GM19328 (cell line): ENCODE results near the gene SLC49A3.
"Not testable (repeated sequence)": the region's sequence is repeated elsewhere in the genome, so short reads cannot be mapped to it uniquely, and the experiment has no call there.

ENCODE experiments used
- ATAC-seq: cut with Tn5 transposase; IDR thresholded peaks from one replicate; pipeline ENCODE4 v1.9.1; 2021; ENCODE audit warnings: mild to moderate bottlenecking, moderate library complexity; ENCODE audit not compliant: unreplicated experiment

Gene SLC49A3

DNA sequence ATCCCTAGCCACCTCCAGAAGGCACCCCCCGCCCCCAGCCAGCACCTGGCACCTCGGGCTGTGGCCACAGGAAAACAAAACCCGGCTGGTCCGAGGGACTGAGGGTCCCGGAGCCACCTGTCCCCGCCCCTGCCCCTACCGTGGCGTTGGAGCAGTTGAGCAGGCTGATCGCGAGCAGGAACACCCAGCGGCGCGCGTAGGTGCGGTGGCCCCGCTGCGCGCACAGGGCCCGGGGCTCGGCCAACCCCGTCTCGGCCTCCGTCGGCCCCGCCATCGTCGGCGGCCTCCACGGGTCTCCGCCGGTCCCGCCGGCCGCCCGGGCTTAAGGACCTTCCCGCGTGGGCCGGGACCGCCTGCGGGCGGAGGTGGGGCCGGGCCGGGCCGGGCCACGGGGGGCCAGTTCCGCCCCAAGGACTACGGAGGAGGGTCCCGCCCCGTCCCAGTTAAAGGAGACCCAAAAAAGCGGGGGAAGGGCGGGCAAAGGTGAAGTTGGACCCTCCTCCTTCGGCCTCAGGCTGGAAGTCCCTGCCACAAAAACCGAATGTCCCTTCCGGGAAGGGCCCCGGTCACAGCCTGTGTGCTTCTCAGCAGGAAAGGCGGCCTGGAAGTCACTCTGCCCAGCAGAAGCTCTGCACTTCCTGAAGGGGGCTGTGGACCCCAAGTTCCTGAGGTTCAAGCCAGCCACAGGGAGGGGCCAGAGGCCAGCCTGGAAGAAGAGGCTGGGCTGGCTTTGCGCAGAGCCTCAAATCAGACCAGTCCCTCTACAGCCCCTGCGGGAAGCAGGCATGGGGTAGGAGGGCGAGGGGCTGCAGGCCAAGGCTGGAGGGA is at the start of gene SLC49A3:
Gene SLC49A3, minus strand, starts transcription at position 298 of the 828 bp plus-strand sequence. Its CDS starts 24 bp downstream, at position 274.
- no peak for ATAC-seq

DNA sequence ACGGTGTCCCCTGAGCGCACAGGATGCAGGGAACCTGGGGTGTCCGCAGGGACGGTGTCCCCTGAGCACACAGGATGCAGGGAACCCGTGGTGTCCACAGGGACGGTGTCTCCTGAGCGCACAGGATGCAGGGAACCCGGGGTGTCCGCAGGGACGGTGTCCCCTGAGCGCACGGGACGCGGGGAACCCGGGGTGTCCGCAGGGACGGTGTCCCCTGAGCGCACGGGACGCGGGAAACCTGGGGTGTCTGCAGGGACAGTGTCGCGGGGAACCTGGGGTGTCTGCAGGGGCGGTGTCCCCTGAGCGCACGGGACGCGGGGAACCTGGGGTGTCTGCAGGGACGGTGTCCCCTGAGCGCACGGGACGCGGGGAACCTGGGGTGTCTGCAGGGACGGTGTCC is 47.6 kb upstream of the SLC49A3 start:
- not testable (repeated sequence) for ATAC-seq

DNA sequence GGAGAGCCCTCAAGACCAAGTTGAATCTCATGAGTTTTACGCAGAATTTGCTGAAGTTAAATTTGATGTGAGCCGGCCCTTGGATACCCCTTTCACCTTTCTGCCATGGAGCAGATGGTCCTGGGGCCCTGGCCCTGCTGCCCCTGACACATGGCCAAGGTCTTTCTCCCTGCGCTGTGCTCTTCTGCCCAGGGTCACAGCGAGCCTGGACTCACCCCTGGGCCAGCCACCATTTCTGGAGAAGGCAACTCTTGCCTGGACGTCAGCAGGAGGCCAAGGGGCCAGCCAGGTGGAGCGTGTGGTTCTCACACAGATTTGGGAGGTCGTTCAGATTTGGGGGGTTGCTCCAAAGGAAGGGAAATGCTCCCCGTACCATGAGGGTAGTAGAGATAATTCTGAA is 46.6 kb upstream of the SLC49A3 start:
- ATAC-seq, result no peak

DNA sequence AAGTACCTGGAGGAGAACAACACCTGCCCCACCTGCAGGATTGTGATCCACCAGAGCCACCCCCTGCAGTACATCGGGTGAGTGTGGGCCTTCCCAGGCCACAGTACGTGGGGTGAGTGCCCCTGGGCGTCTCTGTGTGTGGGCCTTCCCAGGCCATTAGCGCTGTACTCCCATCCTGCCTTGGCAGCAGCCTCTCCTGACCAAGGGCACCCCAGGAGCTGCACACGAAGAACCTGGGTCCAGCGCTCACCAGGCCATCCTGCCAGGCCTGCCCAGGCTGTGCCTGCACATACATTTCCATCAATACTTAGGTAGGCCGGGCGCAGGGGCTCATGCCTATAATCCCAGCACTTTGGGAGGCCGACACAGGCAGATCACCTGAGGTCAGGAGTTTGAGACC is 46.0 kb upstream of the SLC49A3 start:
- no peak for ATAC-seq

DNA sequence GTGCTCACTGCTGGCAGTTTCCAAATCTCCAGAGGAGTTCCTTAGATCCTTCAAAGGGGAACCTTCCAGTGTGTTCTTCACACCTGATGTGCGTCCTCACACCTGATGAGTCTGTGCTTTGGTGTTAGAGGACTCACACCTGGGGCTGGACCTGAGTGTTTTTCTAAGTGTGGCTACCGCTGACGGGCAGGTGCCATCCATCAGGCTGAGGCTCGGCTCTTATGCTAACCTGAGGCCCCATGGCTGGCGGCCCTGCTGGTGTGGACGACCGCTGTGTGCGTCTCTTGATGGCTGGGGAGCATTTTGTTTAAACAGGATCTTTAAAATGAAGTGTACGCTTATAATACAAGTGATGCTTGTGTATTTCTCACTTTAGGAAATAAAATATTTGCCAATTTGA is 45.1 kb upstream of the SLC49A3 start:
- ATAC-seq, result no peak

DNA sequence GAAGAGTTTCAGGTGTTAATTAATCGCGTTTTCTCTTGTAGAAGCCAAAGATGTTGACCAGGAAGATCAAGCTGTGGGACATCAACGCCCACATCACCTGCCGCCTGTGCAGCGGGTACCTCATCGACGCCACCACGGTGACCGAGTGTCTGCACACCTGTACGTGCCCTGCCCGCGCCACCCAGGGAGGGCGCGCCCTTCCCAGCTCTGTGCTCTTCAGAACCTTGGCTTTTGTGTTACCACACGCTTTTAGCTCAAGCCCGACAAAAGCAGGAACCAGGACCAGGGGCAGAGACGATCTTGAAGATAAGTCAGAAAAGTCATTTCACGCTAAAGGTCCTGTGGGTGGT is 44.7 kb upstream of the SLC49A3 start:
- ATAC-seq, result no peak

DNA sequence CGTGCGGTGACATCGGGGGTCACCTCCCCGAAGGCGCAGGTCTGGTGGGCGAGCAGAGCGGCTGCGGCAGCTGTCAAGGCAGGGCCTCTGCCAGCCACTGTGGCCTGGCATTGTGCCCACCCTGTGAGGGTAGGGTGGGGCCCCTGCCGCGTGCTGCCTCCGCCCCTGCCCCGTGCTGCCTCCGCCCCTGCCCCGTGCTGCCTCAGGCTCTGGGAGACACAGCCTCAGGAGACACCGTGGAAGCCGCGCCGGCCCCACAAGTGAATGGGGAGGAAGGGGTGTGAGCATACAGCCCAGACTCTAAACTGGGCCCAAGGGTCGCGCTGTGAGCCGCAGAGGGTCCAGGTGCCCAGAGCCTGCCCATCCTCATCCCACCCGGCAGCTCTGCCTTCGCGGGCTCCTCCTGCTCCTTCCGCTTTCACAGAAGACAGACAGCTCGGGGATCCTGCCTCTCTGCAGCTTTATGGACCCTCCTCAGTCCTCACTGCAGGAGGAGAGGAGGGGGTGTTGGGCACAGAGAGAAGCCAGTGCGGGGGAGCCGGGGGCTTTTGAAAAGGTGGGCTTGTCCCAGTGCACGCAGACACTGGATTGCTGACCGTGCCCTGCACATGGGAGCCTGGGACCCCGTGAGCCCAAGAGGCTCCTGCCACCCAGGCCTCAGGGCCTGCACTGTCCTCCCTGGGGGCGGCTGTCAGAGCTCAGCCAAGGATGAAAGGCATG is 44.1 kb upstream of the SLC49A3 start:
- no peak for ATAC-seq

DNA sequence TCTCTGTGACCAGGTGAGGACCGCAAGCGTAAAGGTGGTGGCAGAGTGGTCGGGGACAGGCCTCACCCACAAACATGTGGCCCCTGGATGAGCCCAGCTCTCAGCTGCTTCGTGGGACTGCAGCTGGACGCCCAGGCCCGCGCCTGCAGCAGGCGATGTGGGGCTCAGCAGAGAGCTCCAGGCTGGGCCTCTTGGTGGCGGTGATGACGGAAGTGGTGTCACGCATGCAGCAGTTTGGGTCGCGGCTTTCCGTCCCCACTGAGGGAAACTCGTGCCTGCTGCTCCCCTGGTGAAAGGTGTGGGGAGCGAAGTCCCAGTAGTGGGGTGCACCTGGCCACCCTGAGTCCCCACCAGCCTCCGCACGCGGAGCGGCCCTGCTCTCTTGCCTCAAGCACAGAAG is 43.5 kb upstream of the SLC49A3 start:
- no peak for ATAC-seq

DNA sequence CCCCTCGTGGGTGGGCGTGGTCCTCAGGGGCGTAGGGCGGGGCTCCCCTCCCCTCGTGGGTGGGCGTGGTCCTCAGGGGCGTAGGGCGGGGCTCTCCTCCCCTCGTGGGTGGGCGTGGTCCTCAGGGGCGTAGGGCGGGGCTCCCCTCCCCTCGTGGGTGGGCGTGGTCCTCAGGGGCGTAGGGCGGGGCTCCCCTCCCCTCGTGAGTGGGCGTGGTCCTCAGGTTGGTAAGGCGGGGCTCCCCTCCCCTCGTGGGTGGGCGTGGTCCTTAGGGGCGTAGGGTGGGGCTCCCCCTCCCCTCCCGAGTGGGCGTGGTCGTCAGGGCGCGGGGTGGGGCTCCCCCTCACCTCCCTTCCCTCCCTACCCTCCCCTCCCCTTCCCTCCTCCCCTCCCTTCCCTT is 43.0 kb upstream of the SLC49A3 start:
- not testable (repeated sequence) for ATAC-seq

DNA sequence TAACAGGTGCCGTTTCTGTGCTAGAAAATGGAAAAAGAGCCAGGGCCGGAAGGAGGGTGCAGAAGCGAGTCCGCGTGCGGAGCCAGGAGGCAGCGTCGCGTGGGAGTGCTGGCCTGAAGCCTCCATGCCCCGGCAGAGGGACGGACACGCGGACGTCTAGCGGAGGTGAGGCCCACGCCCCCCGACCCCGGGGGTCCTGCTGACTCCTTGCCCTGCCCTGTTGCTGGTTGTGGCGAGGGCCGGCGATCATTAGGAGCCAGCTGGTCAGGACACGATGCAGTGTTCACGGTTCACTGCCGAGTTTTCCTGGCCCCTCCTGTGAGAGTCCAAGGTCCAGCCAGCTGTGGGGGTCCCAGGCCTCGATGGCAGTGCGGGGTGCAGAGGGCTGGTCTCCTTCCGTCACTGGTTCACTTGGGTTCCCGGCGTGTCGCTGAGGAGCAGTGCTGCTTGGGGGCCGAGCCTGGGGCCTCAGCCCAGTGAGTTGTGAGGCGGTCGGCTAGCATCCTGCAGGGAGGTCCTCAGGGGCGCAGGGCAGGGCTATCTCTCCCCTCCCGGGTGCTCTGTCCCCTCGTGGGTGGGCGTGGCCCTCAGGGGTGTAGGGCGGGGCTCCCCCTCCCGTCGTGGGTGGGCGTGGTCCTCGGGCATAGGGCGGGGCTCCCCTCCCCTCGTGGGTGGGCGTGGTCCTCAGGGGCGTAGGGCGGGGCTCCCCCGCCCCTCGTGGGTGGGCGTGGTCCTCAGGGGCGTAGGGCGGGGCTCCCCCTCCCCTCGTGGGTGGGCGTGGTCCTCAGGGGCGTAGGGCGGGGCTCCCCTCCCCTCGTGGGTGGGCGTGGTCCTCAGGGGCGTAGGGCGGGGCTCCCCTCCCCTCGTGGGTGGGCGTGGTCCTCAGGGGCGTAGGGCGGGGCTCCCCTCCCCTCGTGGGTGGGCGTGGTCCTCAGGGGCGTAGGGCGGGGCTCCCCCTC is 42.3 kb upstream of the SLC49A3 start:
- ATAC-seq, result not testable (repeated sequence)

DNA sequence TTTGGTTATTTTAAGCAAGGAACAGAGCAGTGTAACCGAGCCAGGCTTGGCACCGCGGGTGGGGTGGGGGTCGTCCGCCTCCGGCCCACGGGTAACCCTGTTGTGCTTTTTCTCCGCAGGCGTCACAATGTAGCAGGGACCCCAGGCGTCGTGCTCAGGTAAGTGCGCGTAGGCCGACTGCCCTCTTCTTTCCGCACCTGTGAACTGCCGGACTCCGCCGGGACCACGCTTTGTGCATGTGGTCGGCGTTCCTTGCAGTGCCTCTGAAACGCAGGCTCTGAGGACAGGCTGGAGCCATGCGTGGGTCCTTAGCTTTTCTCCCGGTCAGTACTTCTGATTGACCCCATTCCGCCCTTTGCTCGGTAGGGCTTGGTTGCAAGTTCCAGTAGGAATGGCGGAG is 41.6 kb upstream of the SLC49A3 start:
- no peak for ATAC-seq

DNA sequence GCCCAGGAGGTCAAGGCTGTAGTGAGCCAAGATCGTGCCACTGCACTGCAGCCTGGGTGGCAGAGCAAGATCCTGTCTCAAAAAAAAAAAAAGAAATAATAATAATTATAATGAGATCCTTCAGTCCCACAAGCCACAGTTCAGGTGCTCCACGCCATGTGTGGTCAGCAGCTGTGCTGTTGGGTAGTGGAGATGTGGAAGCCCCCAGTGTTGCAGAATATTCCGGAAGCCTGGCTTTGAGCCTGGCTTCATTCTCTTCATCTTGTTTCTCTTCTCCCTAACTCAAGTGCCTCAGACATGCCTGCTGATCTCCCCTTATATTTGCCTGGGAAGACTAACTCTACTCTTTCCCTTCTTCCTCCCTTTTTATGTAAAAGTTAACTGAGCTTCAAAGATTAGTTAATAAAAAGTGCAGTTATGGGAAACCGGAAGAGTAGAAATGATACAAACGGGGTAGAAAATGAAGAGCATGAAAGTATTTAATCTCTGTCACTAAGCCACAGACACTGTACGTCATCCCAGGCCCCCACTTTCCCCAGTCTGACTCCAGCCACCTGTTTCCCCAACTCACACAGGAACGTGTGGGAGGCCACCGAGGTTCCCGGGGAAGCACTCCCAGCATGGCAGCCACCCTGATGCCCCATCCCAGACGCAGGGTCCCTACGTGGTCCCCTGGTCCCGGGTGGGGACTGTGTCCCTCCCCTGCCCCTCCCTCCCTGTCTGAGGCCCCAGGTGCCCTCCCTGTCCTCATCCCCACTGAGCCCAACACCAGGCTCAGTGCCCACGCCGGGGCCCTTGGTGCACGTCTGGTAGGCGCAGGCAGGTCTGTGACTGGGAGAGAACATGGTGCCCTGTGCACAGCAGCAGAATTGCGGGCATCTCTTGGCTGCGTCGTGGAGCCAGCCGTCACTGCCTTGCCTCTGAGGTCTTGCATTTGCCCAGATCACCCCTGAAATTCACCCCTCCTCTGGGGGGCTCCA is 40.7 kb upstream of the SLC49A3 start:
- ATAC-seq, result no peak

DNA sequence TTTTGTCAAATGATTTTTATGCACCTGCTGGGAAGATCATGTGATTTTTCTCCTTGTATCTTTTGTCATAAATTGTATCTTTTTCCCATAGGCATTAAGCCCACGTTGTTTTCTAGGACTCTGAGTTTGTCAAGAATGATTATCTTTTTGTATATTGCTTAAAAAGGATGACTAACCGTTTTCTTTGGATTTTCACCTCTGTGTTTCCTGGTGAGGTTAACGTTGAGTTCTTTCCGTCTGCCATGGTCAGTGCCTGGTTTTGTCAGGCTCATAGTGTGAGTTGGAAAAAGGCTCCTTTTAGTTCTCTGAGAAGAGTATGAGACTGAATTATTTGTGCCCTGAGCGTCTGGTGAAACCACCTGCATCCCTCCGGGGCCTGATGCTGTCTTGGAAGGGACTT is 38.6 kb upstream of the SLC49A3 start:
- no peak for ATAC-seq

DNA sequence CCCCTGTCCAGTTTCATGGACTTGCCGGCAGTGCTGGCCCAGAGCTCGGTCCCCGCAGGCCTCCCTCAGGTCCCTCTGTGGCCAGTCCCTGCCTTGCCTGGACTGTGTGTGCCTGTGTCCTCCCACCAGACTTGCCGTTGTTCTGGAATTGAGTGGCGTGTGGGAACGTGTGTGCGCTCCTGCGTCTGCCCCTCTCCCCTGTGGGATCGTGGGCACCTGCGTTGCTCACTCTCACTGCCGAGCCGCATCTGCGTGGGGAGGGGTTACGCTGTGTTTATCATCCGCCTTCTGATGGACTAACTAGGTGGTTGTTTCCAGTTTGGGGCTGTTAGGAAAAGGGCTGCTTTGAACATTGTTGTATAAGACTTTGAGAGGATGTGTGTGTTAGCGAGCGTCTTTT is 37.9 kb upstream of the SLC49A3 start:
- no peak for ATAC-seq

DNA sequence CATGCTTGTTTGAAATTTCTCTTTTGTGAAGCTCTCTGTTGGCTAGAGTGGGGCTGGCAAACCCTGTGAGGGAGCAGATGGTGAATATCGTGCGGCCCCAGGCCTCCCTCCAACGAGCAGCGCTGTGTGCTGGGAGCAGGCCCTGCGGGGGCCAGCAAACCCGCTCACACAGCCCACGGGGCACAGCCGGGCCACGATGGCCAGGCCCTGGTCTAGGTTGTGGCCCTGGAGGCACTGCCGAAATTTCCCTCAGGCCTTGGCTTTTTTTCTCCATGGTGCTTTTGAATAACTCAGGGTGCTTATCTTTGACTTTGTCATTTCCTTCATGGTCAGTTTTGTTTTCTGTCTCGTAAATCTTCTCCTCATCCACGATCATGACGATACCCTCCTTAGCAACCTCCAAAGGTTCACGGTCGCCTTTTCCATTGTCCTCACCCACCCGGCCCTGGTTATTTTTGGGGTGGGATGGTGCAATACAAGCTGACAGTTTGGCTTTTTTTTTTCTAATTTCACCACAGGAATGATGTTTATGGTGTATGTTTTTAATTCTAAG is 37.4 kb upstream of the SLC49A3 start:
- ATAC-seq, result no peak

DNA sequence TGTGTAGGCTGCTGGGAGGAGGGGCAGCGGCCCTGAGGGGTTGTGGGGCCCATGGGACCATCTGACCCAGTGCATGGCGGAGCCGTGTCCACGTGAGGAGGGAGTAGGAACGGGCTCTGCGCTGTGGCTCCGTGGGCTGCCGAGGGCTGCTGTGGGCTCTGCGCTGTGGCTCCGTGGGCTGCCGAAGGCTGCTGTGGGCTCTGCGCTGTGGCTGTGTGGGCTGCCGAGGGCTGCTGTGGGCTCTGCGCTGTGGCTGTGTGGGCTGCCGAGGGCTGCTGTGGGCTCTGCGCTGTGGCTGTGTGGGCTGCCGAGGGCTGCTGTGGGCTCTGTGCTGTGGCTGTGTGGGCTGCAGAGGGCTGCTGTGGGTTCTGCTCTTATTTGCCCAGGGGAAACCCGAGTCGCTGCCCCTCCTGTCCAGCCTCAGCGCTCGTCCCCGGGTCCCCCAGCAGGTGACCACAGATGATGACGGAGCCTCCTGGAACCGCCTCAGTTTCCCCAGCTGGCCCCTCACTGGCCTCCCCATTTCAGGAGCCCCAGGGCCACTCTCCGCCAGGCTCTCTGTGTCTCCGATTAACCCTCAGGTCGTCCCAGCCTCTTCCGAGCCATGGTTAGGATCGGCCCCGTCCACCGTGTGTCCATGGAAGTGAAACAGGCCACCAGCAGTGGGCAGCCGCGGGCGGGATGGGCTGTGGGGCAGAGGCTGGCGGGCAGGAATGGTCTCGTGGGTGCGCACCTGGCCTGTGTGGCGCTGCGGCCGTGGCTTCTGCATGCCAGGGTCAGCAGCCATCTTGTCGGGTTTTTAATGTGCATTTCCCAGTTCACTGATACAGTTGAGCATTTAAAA is 36.7 kb upstream of the SLC49A3 start:
- no peak for ATAC-seq

DNA sequence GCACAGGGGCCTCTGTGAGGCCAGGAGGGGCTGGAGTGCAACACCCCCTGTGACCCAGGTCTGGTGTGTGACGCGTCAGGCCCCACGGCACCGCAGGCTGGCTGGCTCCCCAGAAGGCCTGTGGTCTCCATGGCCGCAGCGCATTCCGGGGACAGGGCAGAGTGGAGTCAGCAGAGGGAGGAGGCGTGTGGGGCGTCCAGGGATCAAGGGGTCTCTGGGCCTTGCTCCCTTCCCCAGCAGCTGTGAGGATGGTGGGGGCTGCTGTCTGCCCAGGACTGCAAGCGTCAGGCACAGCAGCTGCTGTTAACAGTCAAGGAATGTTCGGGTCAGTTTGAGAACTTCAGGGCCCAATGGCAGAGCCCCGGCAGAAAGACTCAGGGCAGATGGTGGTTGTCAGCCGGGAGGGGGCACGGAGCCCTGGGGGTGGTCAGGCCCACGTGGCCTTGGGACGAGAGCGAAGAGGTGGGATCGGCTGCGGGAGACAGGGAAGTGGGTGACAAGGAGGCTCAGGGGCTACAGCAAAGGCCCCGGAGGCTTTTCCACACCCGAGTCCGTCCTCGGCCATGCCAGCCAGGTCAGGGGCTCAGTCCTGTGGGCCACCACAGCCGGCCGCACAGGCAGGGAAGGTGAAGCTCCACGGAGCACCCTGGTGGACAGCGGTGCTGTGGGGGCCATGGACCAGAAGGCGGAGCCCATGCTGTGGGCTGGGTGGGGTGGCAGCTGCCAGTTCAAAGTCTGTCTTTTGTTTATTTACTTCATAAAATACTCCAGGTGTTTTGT is 35.0 kb upstream of the SLC49A3 start:
- no peak for ATAC-seq

DNA sequence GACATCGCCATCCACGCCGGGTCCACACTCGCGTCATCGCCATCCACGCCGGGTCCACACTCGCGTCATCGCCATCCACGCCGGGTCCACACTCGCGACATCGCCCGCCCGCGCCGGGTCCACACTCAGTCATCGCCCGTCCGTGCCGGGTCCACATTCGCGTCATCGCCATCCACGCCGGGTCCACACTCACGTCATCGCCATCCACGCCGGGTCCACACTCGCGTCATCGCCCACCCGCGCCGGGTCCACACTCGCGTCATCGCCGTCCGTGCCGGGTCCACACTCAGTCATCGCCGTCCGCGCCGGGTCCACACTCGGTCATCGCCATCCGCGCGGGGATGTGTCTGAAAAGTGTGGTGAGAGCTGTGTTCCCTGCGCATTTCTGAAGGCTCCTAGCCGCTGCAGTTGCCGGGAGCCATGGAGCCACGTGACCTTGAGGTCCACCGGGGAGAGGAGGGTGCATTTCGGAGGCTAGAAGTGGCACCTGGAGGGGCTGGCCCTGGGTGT is 34.0 kb upstream of the SLC49A3 start:
- ATAC-seq, result no peak
